Brain microvascular endothelial cell (primary cell): ENCODE results near the gene CCT6A.
"Not testable (repeated sequence)": the region's sequence is repeated elsewhere in the genome, so short reads cannot be mapped to it uniquely, and the experiment has no call there.

Experiments used
- DNase-seq: peaks from one replicate; pipeline ENCODE4 v3.0.0-alpha.2; 2020
- H3K27ac ChIP-seq: fragments of 250-450 bp; sonication (Bioruptor Pico); 2 replicates; pipeline ENCODE4 v1.5.1; 2020; ENCODE audit warnings: mild to moderate bottlenecking, moderate library complexity
- H3K27me3 ChIP-seq: fragments of 250-450 bp; sonication (Bioruptor Pico); replicated peaks from 2 replicates; pipeline ENCODE4 v1.5.1; 2020; ENCODE audit warnings: mild to moderate bottlenecking
- H3K36me3 ChIP-seq: fragments of 250-450 bp; sonication (Bioruptor Pico); replicated peaks from 2 replicates; pipeline ENCODE4 v1.5.1; 2020; ENCODE audit warnings: mild to moderate bottlenecking
- H3K4me3 ChIP-seq: 2 replicates; pipeline ENCODE4 v1.5.1; 2011; ENCODE audit warnings: low read depth, mild to moderate bottlenecking, control low read depth, low read length, moderate library complexity
- CTCF ChIP-seq: IDR thresholded peaks from 2 replicates; pipeline ENCODE4 v1.5.1; 2011; ENCODE audit warnings: low read depth, mild to moderate bottlenecking, moderate library complexity, low read length, control low read depth, inconsistent platforms; ENCODE audit errors: missing control alignments
- in situ Hi-C: cut with HindIII; loops from 2 replicates; pipeline ENCODE4 v1.10.0; 2017; ENCODE audit warnings: low sequenced_read_pairs, low pct_ligation_motif_present

The CCT6A gene

GRCh38 chr7:56033671-56034432 is 17.7 kb upstream of the CCT6A start:
- H3K27ac ChIP-seq = peak overlapping the region; percentile 50
- in situ Hi-C loops = no loop called here

GRCh38 chr7:56040730-56041129 is 10.8 kb upstream of the CCT6A start:
- Histone ChIP-seq H3K36me3 (no peaks in the 10 kb centered on the region), H3K27ac (no peak overlapping the region), H3K27me3 (no peaks in the 10 kb centered on the region), H3K4me3 (no peak overlapping the region)
- no peak for TF ChIP-seq CTCF
- DNase-seq = no peak
- in situ Hi-C loops = no loop called here

More at GRCh38 chr7:56033671-56034432, 17.7 kb upstream of the CCT6A start:
- peak; percentile 63 for TF ChIP-seq CTCF
- H3K27me3 ChIP-seq = no peaks in the 10 kb centered on the region
- peaks cover 14% of the 10 kb centered on the region for H3K36me3 ChIP-seq
- peak; percentile 53 for DNase-seq
- peak overlapping the region; percentile 68 for H3K4me3 ChIP-seq

- H3K4me3 ChIP-seq, H3K36me3 ChIP-seq, DNase-seq, in situ Hi-C loops, H3K27me3 ChIP-seq, H3K27ac ChIP-seq: not testable (repeated sequence)
Observed at GRCh38 chr7:56045758-56046157, 5.8 kb upstream of the CCT6A start.

- no peak overlapping the region for H3K4me3 ChIP-seq
- H3K36me3 ChIP-seq = no peaks in the 10 kb centered on the region
- peak; percentile 94 for DNase-seq
- TF ChIP-seq CTCF = no peak
- no peaks in the 10 kb centered on the region for H3K27me3 ChIP-seq
- H3K27ac ChIP-seq = peak overlapping the region; percentile 95
- in situ Hi-C loops = no loop called here
Observed at GRCh38 chr7:56046721-56047445, 4.7 kb upstream of the CCT6A start.

- DNase-seq, in situ Hi-C loops: not testable (repeated sequence)
- peak overlapping the region; percentile 95 for H3K27ac ChIP-seq
Observed at GRCh38 chr7:56047446-56048116, 4.0 kb upstream of the CCT6A start.

GRCh38 chr7:56048245-56048644 is 3.3 kb upstream of the CCT6A start:
- Histone ChIP-seq H3K27ac (peak overlapping the region; percentile 95), H3K4me3 (no peak overlapping the region), H3K36me3 (peaks cover 5% of the 10 kb centered on the region), H3K27me3 (no peaks in the 10 kb centered on the region)
- no peak for TF ChIP-seq CTCF
- no peak for DNase-seq
- in situ Hi-C loops = no loop called here

More at GRCh38 chr7:56047446-56048116, 4.0 kb upstream of the CCT6A start:
- not testable (repeated sequence) for H3K36me3 ChIP-seq, H3K27me3 ChIP-seq, H3K4me3 ChIP-seq

- H3K27me3 ChIP-seq, H3K4me3 ChIP-seq, DNase-seq, in situ Hi-C loops: not testable (repeated sequence)
- Histone ChIP-seq H3K27ac (peak overlapping the region; percentile 23), H3K36me3 (peaks cover 10% of the 10 kb centered on the region)
Observed at GRCh38 chr7:56048763-56049162, 2.8 kb upstream of the CCT6A start.
